ENCODE measurements around the gene AMELX.

The AMELX gene

DNA sequence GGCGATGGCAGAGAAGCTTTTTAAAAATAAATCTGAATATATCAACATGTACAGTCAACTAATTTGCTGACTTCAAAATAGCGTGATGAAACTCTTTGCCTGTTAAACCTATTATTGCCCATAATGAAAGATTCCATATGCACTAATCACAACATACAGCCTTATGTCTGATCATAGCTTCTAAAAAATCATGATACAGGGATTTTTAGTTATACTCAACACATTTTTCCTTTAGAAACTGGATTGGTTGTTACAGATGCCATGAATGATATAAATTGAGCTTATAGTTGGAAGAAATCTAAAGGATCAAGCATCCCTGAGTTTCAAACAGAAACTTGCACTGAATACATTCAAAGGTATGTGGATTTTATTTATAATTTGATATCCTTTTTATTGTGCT is at the start of gene AMELX:
AMELX (plus strand) TSS at position 301 of the 400 bp plus-strand sequence. CDS start 1,376 bp downstream, outside the sequence.
- no peak for DNase-seq

DNA sequence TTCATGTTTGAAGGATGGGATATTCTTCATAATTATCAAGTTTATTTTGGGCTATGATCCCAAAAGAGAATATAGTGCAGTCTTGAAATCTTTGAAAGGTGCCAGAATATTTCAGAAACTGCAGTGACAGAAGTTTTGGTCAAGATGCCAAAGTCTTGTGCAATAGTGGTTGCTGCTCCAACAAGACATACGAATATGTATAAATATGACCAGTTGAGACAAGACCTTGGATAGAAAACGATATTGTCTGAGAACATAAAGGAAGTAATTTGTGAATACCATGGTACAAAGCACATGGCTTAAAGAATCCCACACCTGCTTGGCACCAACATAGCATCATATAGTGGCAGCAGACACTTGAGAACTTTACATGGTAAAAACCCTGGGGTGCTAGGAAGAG is 48.6 kb upstream of the AMELX start:
- DNase-seq = no peak

DNA sequence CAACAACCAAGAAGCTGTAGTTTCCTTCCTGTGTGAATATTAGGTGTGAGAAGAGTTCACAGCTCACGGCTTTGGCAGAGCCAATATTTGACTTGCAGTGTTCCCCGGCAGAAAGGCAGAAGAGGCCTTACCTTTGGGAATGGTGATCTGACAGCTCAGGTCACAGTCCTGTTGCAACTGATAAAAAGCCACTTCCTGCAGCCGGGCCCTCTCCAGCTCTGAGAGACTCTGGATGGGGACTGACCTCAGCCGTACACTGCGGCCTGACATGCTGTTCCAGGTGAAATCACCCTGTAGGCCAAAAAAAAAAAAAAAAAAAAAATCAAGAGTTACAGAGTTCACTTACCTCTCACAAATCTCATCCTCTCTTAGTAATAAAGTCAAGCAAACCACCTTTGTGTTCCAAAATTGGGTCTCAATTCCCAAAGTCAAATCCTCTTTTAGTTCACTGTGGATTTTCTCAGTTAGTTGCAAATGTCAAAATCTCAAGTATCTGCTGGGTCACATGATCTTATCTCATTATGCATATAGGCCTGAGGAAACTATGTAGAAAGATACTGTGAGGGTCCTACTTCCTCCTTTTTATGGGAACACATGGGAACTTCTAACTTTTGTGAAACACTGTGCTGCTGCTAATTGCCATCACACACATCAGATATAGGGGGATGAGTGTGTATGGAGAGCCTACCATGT is 38.6 kb upstream of the AMELX start:
- DNase-seq = no peak

DNA sequence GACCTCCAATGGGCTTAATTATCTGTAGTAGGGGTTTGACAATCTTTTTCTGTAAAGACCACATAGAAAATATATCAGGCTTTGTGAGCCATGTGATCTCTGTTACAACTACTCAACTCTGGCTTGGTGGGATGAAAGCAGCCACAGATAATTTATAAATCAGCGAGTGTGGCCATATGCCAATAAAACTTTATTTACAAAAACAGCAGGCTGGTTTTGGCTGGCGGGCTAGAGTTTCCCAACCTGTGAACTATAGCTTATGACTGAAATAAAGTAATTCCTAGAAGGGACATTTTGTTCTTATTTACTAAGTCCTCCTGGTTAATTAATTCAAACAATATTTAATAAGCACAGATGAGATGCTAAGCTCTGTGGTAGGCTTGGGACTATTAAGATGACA is 35.9 kb upstream of the AMELX start:
- no peak for DNase-seq

GRCh38 chrX:11257711-11258110 is 35.5 kb upstream of the AMELX start:
- no peak for DNase-seq

DNA sequence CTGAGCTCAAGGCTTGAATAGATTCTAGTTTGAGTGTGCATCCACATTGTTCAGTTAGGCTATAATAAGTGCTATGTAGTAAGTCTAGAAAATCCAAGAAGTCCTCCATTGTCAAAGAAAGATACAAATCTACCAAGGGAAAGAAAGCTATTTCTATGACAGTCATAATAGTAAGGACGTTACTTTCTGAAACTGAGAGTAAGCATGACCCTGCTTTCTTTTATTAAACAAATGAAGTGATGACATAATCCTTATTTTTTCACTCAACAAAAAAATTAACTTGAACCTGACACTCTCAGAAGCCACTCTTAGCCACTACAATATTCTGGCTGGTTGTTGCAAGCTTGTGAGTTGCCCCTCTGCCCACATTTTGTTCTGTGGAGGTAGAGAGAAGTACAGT is 33.8 kb upstream of the AMELX start:
- DNase-seq = no peak

DNA sequence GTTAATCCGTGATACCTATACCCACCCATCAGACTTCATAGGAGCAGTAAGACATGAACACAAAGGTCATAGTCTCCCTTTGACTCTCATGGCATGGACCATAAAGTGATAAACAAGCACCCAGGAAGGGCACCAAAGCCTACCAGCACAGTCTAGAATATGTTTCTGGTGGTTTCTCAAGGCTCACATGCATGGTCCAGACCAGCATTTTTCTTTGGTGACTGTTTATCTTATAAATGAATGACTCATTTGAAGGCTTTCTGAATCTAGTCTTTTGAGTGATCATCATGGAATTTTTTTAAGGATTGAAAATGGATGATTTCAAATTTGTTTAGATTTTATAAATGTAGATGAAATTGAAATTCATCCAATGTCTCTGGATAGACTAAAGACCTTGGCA is 32.0 kb upstream of the AMELX start:
- DNase-seq = no peak

GRCh38 chrX:11264925-11265324 is 28.3 kb upstream of the AMELX start:
- no peak for DNase-seq

GRCh38 chrX:11265352-11265751 is 27.9 kb upstream of the AMELX start:
- no peak for DNase-seq

GRCh38 chrX:11266573-11267003 is 26.6 kb upstream of the AMELX start:
- DNase-seq = no peak

DNA sequence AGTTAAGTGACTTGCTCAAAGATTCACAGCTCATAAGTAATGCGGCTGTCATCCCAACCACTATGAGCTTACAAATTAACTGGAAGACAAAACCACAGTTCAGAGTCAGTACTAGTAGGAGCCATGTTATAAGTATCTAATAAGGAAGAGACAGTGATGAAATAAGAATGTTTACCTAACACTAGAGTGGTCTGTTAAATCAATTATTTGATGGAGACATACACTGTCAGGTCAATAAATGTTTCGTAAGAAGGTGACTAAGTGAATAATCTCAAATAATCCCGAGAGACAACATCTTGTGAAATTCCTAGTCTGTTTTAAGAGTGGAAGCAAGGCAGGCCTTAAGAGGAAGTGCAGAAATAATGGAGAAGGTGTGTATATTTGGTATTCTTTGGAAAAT is 25.8 kb upstream of the AMELX start:
- no peak for DNase-seq

DNA sequence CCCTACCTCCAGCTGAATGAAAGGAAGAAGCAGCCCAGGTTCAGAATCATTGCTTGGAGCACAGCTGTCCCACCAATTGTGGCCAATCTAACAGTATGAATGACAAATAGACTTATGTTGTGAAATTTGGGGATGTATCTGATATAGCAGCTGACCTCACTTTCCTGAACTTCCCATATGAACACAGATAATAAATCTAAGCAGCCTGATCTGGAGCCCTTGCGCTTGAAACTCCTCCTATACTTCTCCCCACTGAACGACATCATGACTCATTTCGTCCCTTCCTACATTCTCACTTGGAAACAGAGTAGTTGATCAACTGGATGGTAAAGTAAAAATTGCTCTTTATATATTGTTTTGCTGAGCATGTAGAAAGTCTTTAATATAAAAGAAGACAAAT is 24.2 kb upstream of the AMELX start:
- DNase-seq = no peak

DNA sequence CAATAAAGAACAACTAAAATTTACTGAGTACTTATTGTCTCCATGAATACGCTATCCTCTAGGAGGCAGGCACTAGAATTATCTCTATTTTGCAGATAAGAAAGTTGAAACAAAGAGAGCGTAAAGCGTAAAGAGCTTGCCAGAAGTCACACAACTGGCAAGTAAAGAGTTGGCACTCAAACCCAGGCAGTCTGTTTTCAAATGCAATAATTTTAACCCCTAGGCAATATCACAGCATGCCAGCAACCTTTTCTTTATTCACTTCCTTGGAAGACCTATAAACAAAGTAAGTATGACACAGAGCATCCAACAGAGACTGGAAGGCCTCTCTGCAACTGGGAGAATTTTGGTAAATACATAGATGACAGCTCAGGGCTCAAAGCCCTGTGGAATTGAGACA is 23.2 kb upstream of the AMELX start:
- DNase-seq = no peak

- DNase-seq = no peak
Observed at GRCh38 chrX:11272290-11272689, 20.9 kb upstream of the AMELX start.

DNA sequence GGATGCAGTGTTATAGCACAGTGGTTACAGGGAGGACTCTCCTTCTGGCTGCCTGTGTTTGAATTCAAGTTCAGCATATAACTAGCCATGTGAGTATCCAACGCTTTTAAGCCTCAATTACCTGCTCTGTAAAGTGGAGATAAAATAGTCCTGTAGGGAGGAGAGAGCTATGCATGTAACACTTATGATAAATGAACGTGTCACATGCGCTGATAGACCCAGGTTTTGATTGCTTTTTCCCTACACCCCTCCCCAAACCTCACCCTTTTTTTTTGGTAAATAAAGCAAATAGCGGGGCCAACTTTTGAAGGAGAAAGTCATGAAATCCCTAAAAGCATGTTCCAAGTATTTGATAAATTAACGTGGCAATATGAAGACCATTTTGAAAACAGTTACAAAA is 20.4 kb upstream of the AMELX start:
- no peak for DNase-seq

- no peak for DNase-seq
Observed at GRCh38 chrX:11273544-11273943, 19.7 kb upstream of the AMELX start.

- DNase-seq = no peak
Observed at GRCh38 chrX:11282043-11282442, 11.2 kb upstream of the AMELX start.

DNA sequence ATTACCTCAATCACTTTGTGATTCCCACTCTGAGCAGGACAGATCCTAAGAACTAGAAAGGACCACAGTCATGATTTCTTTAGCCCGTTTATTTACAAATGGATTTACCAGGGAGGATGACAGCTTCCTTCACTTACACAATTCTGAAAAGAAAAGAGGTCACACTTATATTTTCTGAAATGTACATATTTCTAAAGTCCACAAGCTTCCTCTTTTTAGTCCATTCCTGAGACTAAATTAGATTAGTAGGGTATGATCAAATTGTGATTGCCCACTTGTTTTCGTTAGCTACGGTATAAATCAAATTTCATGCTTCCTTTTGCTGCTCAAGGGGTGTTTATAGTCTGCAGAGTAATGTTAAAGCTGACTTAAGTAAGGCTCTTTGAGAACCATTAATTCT is 7.6 kb upstream of the AMELX start:
- DNase-seq = no peak

- DNase-seq = no peak
Observed at GRCh38 chrX:11287505-11287904, 5.7 kb upstream of the AMELX start.

GRCh38 chrX:11290416-11291102 is 2.7 kb upstream of the AMELX start:
- no peak for DNase-seq

DNA sequence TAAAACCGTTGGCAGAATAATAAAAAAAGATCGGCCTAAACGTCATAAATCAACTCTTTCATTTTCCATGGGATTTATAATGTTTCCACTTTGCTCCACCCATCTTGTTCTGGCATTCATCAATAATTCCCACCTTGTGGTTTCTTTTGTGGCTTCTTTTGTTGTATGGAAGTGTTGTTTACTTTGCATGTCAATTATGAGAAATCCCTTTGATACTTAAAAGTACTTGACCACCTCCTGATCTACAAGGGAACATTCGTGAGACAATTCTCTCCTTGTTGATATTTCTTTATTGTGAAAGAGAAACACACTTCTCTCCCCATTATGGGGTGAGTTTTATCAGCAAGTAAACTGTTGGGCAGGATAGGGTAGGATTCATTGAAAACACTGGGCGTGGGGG is 2.8 kb downstream of the AMELX start:
- DNase-seq = peak; percentile 2

DNA sequence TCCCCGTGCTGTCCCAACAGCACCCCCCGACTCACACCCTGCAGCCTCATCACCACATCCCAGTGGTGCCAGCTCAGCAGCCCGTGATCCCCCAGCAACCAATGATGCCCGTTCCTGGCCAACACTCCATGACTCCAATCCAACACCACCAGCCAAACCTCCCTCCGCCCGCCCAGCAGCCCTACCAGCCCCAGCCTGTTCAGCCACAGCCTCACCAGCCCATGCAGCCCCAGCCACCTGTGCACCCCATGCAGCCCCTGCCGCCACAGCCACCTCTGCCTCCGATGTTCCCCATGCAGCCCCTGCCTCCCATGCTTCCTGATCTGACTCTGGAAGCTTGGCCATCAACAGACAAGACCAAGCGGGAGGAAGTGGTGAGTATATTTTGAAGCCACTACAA is 5.4 kb downstream of the AMELX start:
- no peak for DNase-seq

DNA sequence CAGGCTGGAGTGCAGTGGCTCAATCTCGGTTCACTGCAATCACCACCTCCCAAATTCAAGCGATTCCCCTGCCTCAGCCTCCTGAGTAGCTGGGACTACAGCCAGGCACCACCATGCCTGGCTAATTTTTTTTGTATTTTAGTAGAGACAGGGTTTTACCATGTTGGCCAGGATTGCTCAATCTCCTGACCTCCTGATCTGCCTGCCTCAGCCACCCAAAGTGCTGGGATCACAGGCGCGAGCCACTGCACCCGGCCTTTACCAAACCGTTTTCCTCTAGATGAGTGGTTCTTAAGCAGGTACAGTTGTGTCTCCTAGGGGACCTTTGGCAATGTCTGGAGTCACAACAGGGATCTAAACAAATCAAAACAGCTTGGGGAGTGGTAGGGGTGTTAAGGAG is 11.6 kb downstream of the AMELX start:
- DNase-seq = no peak

DNA sequence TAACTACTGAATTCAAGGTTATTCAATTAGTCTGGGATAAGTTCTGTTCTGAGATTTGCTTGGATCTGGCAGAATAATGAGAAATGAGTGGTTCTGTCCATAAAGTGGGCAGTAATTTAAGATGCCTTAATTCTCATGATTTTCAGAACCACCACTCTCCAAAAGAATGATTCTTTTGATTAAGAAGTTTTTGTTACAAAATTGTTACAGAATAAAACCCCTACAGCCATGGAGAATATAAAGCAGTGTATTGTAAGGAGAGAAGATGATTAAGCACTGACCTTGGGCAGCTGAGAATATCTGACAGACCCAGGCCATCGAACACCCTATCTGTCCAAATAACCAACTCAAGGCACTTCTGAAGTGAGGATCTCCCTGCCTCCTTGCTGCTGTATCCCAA is 12.4 kb downstream of the AMELX start:
- no peak for DNase-seq

GRCh38 chrX:11309220-11309619 is 16.0 kb downstream of the AMELX start:
- no peak for DNase-seq

Data from NCI-H1105 (cell line).